ENCODE measurements around the gene ZNF134.

Gene ZNF134

GRCh38 chr19:57613941-57614743 lies at the start of gene ZNF134:
Gene ZNF134, plus strand, starts transcription at chr19:57614242. Its CDS starts 5,227 bp downstream, at chr19:57619469.
- Histone ChIP-seq H3K27me3 (ENCODE audit: insufficient read depth, low read length) (no peaks in the 10 kb centered on the region), H3K36me3 (ENCODE audit: insufficient read depth, low read length) (peaks cover 39% of the 10 kb centered on the region), H3K4me1 (ENCODE audit: insufficient read depth, low read length) (peaks cover 5% of the 10 kb centered on the region), H3K9me3 (ENCODE audit: low read length) (peaks cover 44% of the 10 kb centered on the region), H2AFZ (ENCODE audit: low read depth, low read length) (peak within 1 kb of the TSS; percentile 22), H3K4me3 (ENCODE audit: low read length) (peak within 1 kb of the TSS; percentile 97)

- peaks cover 10% of the 10 kb centered on the region for H3K36me3 ChIP-seq (ENCODE audit: insufficient read depth, low read length)
- H3K9me3 ChIP-seq (ENCODE audit: low read length) = peaks cover 45% of the 10 kb centered on the region
- no peak overlapping the region for H3K4me3 ChIP-seq (ENCODE audit: low read length)
- H2AFZ ChIP-seq (ENCODE audit: low read depth, low read length) = no peak overlapping the region
- no peaks in the 10 kb centered on the region for H3K27me3 ChIP-seq (ENCODE audit: insufficient read depth, low read length)
- H3K4me1 ChIP-seq (ENCODE audit: insufficient read depth, low read length) = no peaks in the 10 kb centered on the region
Observed at GRCh38 chr19:57566396-57567265, 47.4 kb upstream of the ZNF134 start.

- Histone ChIP-seq H3K27me3 (ENCODE audit: insufficient read depth, low read length) (no peaks in the 10 kb centered on the region), H2AFZ (ENCODE audit: low read depth, low read length) (no peak overlapping the region)
Observed at GRCh38 chr19:57570707-57571106, 43.3 kb upstream of the ZNF134 start.

GRCh38 chr19:57572415-57572947 lies 41.6 kb upstream of the ZNF134 start:
- H3K9me3 ChIP-seq (ENCODE audit: low read length) = peaks cover 84% of the 10 kb centered on the region
- no peak overlapping the region for H2AFZ ChIP-seq (ENCODE audit: low read depth, low read length)
- no peaks in the 10 kb centered on the region for H3K27me3 ChIP-seq (ENCODE audit: insufficient read depth, low read length)
- H3K4me1 ChIP-seq (ENCODE audit: insufficient read depth, low read length) = no peaks in the 10 kb centered on the region
- no peak overlapping the region for H3K4me3 ChIP-seq (ENCODE audit: low read length)
- peaks cover 67% of the 10 kb centered on the region for H3K36me3 ChIP-seq (ENCODE audit: insufficient read depth, low read length)

More at GRCh38 chr19:57570707-57571106, 43.3 kb upstream of the ZNF134 start:
- Histone ChIP-seq H3K9me3 (ENCODE audit: low read length) (peaks cover 80% of the 10 kb centered on the region), H3K4me1 (ENCODE audit: insufficient read depth, low read length) (no peaks in the 10 kb centered on the region), H3K4me3 (ENCODE audit: low read length) (no peak overlapping the region), H3K36me3 (ENCODE audit: insufficient read depth, low read length) (peaks cover 51% of the 10 kb centered on the region)

- no peak overlapping the region for H2AFZ ChIP-seq (ENCODE audit: low read depth, low read length)
- peaks cover 61% of the 10 kb centered on the region for H3K36me3 ChIP-seq (ENCODE audit: insufficient read depth, low read length)
- H3K27me3 ChIP-seq (ENCODE audit: insufficient read depth, low read length) = no peaks in the 10 kb centered on the region
- peaks cover 8% of the 10 kb centered on the region for H3K4me1 ChIP-seq (ENCODE audit: insufficient read depth, low read length)
- peaks cover 59% of the 10 kb centered on the region for H3K9me3 ChIP-seq (ENCODE audit: low read length)
- H3K4me3 ChIP-seq (ENCODE audit: low read length) = no peak overlapping the region
Observed at GRCh38 chr19:57576661-57577060, 37.4 kb upstream of the ZNF134 start.

GRCh38 chr19:57578487-57579205 lies 35.4 kb upstream of the ZNF134 start, which contains the start of gene ZNF416:
Gene ZNF416, minus strand, starts transcription at chr19:57578911. Its CDS starts 207 bp downstream, at chr19:57578704.
- peaks cover 42% of the 10 kb centered on the region for H3K9me3 ChIP-seq (ENCODE audit: low read length)

GRCh38 chr19:57583104-57583520 lies 30.9 kb upstream of the ZNF134 start:
- Histone ChIP-seq H3K36me3 (ENCODE audit: insufficient read depth, low read length) (peaks cover 25% of the 10 kb centered on the region), H3K4me3 (ENCODE audit: low read length) (no peak overlapping the region), H2AFZ (ENCODE audit: low read depth, low read length) (peak overlapping the region; percentile 59), H3K27me3 (ENCODE audit: insufficient read depth, low read length) (no peaks in the 10 kb centered on the region), H3K9me3 (ENCODE audit: low read length) (peaks cover 28% of the 10 kb centered on the region), H3K4me1 (ENCODE audit: insufficient read depth, low read length) (peaks cover 13% of the 10 kb centered on the region)

More at GRCh38 chr19:57578487-57579205, 35.4 kb upstream of the ZNF134 start, which contains the start of gene ZNF416:
- Histone ChIP-seq H2AFZ (ENCODE audit: low read depth, low read length) (peak within 1 kb of the TSS; percentile 81), H3K36me3 (ENCODE audit: insufficient read depth, low read length) (peaks cover 41% of the 10 kb centered on the region), H3K4me3 (ENCODE audit: low read length) (peak within 1 kb of the TSS; percentile 85), H3K4me1 (ENCODE audit: insufficient read depth, low read length) (peaks cover 11% of the 10 kb centered on the region), H3K27me3 (ENCODE audit: insufficient read depth, low read length) (no peaks in the 10 kb centered on the region)

- Histone ChIP-seq H2AFZ (ENCODE audit: low read depth, low read length) (peak within 1 kb of the TSS; percentile 59), H3K9me3 (ENCODE audit: low read length) (peaks cover 35% of the 10 kb centered on the region), H3K4me1 (ENCODE audit: insufficient read depth, low read length) (peaks cover 11% of the 10 kb centered on the region), H3K4me3 (ENCODE audit: low read length) (peak within 1 kb of the TSS; percentile 93), H3K36me3 (ENCODE audit: insufficient read depth, low read length) (peaks cover 32% of the 10 kb centered on the region), H3K27me3 (ENCODE audit: insufficient read depth, low read length) (no peaks in the 10 kb centered on the region)
Observed at GRCh38 chr19:57583521-57584416, 30.3 kb upstream of the ZNF134 start, which contains the start of gene ZIK1. Gene ZIK1, plus strand, starts transcription at chr19:57584145. Its CDS starts 212 bp downstream, at chr19:57584357.

- Histone ChIP-seq H3K9me3 (ENCODE audit: low read length) (peaks cover 71% of the 10 kb centered on the region), H3K4me3 (ENCODE audit: low read length) (no peak overlapping the region)
Observed at GRCh38 chr19:57587529-57587928, 26.5 kb upstream of the ZNF134 start.

GRCh38 chr19:57599377-57599760 lies 14.7 kb upstream of the ZNF134 start:
- Histone ChIP-seq H3K4me3 (ENCODE audit: low read length) (peak overlapping the region; percentile 81), H3K36me3 (ENCODE audit: insufficient read depth, low read length) (peaks cover 9% of the 10 kb centered on the region), H2AFZ (ENCODE audit: low read depth, low read length) (peak overlapping the region; percentile 86), H3K9me3 (ENCODE audit: low read length) (peaks cover 3% of the 10 kb centered on the region), H3K27me3 (ENCODE audit: insufficient read depth, low read length) (no peaks in the 10 kb centered on the region), H3K4me1 (ENCODE audit: insufficient read depth, low read length) (peaks cover 16% of the 10 kb centered on the region)

More at GRCh38 chr19:57587529-57587928, 26.5 kb upstream of the ZNF134 start:
- Histone ChIP-seq H3K4me1 (ENCODE audit: insufficient read depth, low read length) (peaks cover 11% of the 10 kb centered on the region), H3K36me3 (ENCODE audit: insufficient read depth, low read length) (peaks cover 68% of the 10 kb centered on the region), H2AFZ (ENCODE audit: low read depth, low read length) (no peak overlapping the region), H3K27me3 (ENCODE audit: insufficient read depth, low read length) (no peaks in the 10 kb centered on the region)

GRCh38 chr19:57599761-57600383 lies 14.2 kb upstream of the ZNF134 start, which contains the start of gene ZNF530:
Gene ZNF530, plus strand, starts transcription at chr19:57599885. Its CDS starts 4,461 bp downstream, at chr19:57604346.
- peaks cover 3% of the 10 kb centered on the region for H3K9me3 ChIP-seq (ENCODE audit: low read length)
- peaks cover 16% of the 10 kb centered on the region for H3K4me1 ChIP-seq (ENCODE audit: insufficient read depth, low read length)
- peak within 1 kb of the TSS; percentile 81 for H3K4me3 ChIP-seq (ENCODE audit: low read length)
- H3K27me3 ChIP-seq (ENCODE audit: insufficient read depth, low read length) = no peaks in the 10 kb centered on the region
- peak within 1 kb of the TSS; percentile 86 for H2AFZ ChIP-seq (ENCODE audit: low read depth, low read length)
- peaks cover 12% of the 10 kb centered on the region for H3K36me3 ChIP-seq (ENCODE audit: insufficient read depth, low read length)
